Adrenal gland (tissue), 5 donors: ENCODE measurements around the gene LMNB1.

Experiments used
- POLR2A ChIP-seq, 2 donors: fragments of 450-650 bp; IDR thresholded peaks; one replicate each; pipeline ENCODE4 v1.6.1; 2017; ENCODE audit warnings: antibody characterized with exemption in 2 of 2, mild to moderate bottlenecking in 2 of 2, moderate library complexity in 1 of 2
- TF ChIP-seq, protein P1 (sequence below), 6 experiments: fragments of 450-650 bp in 4 of 6; fragments of 200-600 bp in 2 of 6; sonication (generic) in 1 of 6; IDR thresholded peaks; 1 replicate in 5 of 6; 2 replicates in 1 of 6; pipeline versions ENCODE4 v1.5.1 to v1.8.0; 2016 to 2021; ENCODE audit warnings: antibody characterized with exemption in 6 of 6, mild to moderate bottlenecking in 2 of 6, moderate library complexity in 1 of 6
- donor health status: DM: no; HTN: no; CAD: no.

GRCh38 chr5:126801992-126802294, 25.0 kb downstream of the LMNB1 start:
- no peak for TF ChIP-seq POLR2A (IDR thresholded peaks at IDR 0.05)
- TF ChIP-seq, protein P1, sequence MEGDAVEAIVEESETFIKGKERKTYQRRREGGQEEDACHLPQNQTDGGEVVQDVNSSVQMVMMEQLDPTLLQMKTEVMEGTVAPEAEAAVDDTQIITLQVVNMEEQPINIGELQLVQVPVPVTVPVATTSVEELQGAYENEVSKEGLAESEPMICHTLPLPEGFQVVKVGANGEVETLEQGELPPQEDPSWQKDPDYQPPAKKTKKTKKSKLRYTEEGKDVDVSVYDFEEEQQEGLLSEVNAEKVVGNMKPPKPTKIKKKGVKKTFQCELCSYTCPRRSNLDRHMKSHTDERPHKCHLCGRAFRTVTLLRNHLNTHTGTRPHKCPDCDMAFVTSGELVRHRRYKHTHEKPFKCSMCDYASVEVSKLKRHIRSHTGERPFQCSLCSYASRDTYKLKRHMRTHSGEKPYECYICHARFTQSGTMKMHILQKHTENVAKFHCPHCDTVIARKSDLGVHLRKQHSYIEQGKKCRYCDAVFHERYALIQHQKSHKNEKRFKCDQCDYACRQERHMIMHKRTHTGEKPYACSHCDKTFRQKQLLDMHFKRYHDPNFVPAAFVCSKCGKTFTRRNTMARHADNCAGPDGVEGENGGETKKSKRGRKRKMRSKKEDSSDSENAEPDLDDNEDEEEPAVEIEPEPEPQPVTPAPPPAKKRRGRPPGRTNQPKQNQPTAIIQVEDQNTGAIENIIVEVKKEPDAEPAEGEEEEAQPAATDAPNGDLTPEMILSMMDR (IDR thresholded peaks at IDR 0.05) = peak in 4 of 6 experiments; percentile 30 to 43 (median 39)
